ENCODE data around the gene ZBTB49. TPM values are rescaled to one million over a fixed set of nuclear protein-coding genes. Genes with fewer than 3 reads are reported as not detected.

Gene ZBTB49
- total RNA-seq, 1 donor from 2014 or later = 4.9 TPM

DNA sequence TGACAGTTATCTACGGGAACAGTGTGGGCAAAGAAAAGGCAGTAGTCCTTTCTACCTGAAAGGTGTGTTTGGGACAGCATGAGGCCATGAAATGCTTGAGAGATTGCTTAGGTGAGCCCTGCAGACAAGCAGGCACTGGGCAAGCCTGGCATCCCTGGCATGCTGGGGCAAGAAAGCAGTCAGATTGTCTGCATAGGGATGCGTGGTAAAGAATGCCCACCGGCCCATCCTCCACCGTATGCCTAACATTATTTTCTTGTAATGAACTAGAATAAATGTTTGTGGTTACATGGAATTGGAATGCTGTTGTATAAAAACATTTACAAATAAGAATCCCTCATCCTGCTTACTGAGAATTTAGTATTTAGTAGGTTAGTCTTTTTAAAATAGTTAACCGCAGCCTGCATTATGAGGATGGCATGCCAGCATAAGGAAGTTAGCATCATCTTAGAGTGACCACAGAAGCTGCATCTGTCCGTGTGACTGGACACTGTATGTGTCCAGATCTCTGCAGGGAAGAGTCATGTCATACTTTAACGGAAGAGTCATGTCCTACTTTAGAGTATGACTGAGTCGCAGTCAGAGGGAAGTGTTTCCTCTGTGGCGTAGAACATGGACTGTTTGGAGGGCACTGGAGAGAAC is 18.9 kb downstream of the ZBTB49 start:
- no peak for TF ChIP-seq CTCF (IDR thresholded peaks at IDR 0.05)
- no peak overlapping the region for H3K27ac ChIP-seq
- peaks cover 54% of the 10 kb centered on the region for H3K36me3 ChIP-seq
- intact Hi-C loops (cut with DNase I) = no loop called here
- H3K4me1 ChIP-seq = no peaks in the 10 kb centered on the region
- H3K27me3 ChIP-seq (ENCODE audit: low read depth) = no peaks in the 10 kb centered on the region
- no peak for DNase-seq
- H3K9me3 ChIP-seq = no peaks in the 10 kb centered on the region
- no peak overlapping the region for H3K4me3 ChIP-seq
- no peak for ATAC-seq

GRCh38 chr4:4311193-4311592 is 21.1 kb downstream of the ZBTB49 start:
- TF ChIP-seq CTCF (IDR thresholded peaks at IDR 0.05) = no peak
- Histone ChIP-seq H3K4me1 (no peaks in the 10 kb centered on the region), H3K9me3 (no peaks in the 10 kb centered on the region), H3K36me3 (peaks cover 67% of the 10 kb centered on the region), H3K27me3 (ENCODE audit: low read depth) (no peaks in the 10 kb centered on the region), H3K27ac (no peak overlapping the region), H3K4me3 (no peak overlapping the region)
- DNase-seq (no peak), ATAC-seq (no peak)
- intact Hi-C loops (cut with DNase I) = no loop called here

- DNase-seq (no peak), ATAC-seq (no peak)
- Histone ChIP-seq H3K4me3 (no peak overlapping the region), H3K27me3 (ENCODE audit: low read depth) (no peaks in the 10 kb centered on the region), H3K4me1 (no peaks in the 10 kb centered on the region), H3K27ac (no peak overlapping the region), H3K36me3 (peaks cover 79% of the 10 kb centered on the region), H3K9me3 (no peaks in the 10 kb centered on the region)
- intact Hi-C loops (cut with DNase I) = no loop called here
- TF ChIP-seq CTCF (IDR thresholded peaks at IDR 0.05) = no peak
Measured at GRCh38 chr4:4315461-4316149, 25.6 kb downstream of the ZBTB49 start.

DNA sequence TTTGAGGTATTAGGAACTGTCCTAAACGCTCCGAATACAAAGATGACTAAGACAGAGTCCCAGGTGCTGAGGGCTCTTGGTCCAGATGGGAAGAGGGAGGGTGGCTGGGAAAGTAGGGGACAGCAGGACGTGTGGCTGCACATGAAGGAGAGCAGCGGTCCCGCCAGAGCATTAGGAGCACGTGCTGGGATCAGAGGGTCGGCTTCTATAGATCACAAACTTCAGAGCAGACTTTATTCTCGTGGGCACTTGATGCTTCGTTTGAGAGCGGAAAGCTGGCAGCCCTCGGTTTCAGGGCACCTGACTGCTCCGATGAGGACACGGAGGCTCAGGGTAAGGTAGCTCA is 26.1 kb downstream of the ZBTB49 start:
- Histone ChIP-seq H3K9me3 (no peaks in the 10 kb centered on the region), H3K36me3 (peaks cover 84% of the 10 kb centered on the region), H3K27me3 (ENCODE audit: low read depth) (no peaks in the 10 kb centered on the region), H3K4me1 (no peaks in the 10 kb centered on the region), H3K27ac (no peak overlapping the region), H3K4me3 (no peak overlapping the region)
- TF ChIP-seq CTCF (IDR thresholded peaks at IDR 0.05) = no peak
- DNase-seq (no peak), ATAC-seq (no peak)
- intact Hi-C loops (cut with DNase I) = no loop called here

GRCh38 chr4:4317496-4318232 is 27.6 kb downstream of the ZBTB49 start:
- Histone ChIP-seq H3K4me3 (no peak overlapping the region), H3K27me3 (ENCODE audit: low read depth) (no peaks in the 10 kb centered on the region), H3K9me3 (no peaks in the 10 kb centered on the region), H3K36me3 (peaks cover 94% of the 10 kb centered on the region), H3K4me1 (no peaks in the 10 kb centered on the region), H3K27ac (no peak overlapping the region)
- TF ChIP-seq CTCF (IDR thresholded peaks at IDR 0.05) = no peak
- intact Hi-C loops (cut with DNase I) = no loop called here
- ATAC-seq (no peak), DNase-seq (no peak)

All from lower lobe of right lung (tissue), 2 donors.